Stimulated activated CD8-positive, alpha-beta memory T cell treated with anti-CD3 and anti-CD28 coated beads, Interleukin-7, amount 100 ng/mL, for 24 hours (primary cell): Measurements from ENCODE around the gene SLC9A9.

Source experiments
- DNase-seq: peaks from one replicate; pipeline ENCODE4 v3.0.0-alpha.2; 2020; ENCODE audit warnings: low read depth

The SLC9A9 gene

GRCh38 chr3:143217283-143217682 lies 631.0 kb downstream of the SLC9A9 start:
- DNase-seq: no peak

- DNase-seq: no peak
These were observed 631.5 kb downstream of the SLC9A9 start for GRCh38 chr3:143216709-143217182.
